WTC11 (cell line): ENCODE results near the gene VIPR2.

Source experiments
- ATF3 ChIP-seq: sonication (generic); formaldehyde crosslinking; conservative IDR thresholded peaks from 2 replicates; pipeline ENCODE4 v1.8.1; 2022; ENCODE audit warnings: mild to moderate bottlenecking, missing genetic modification reagents
- CREB1 ChIP-seq: sonication (generic); formaldehyde crosslinking; IDR thresholded peaks from 2 replicates; pipeline ENCODE4 v1.8.0; 2023; ENCODE audit warnings: mild to moderate bottlenecking, missing genetic modification reagents
- CTCF ChIP-seq: fragments of 200-600 bp; IDR thresholded peaks from 2 replicates; pipeline ENCODE4 v1.8.0; 2022; ENCODE audit warnings: antibody characterized with exemption
- IRF2 ChIP-seq: sonication (generic); formaldehyde crosslinking; IDR thresholded peaks from 2 replicates; pipeline ENCODE4 v1.8.0; 2022; ENCODE audit warnings: low read depth, missing genetic modification reagents, borderline replicate concordance
- JUN ChIP-seq: sonication (generic); formaldehyde crosslinking; IDR thresholded peaks from 2 replicates; pipeline ENCODE4 v1.8.0; 2023; ENCODE audit warnings: mild to moderate bottlenecking, missing genetic modification reagents
- NR2C2 ChIP-seq: sonication (generic); formaldehyde crosslinking; IDR thresholded peaks from 2 replicates; pipeline ENCODE4 v1.8.0; 2022; ENCODE audit warnings: mild to moderate bottlenecking, missing genetic modification reagents
- ZNF121 ChIP-seq: sonication (generic); formaldehyde crosslinking; IDR thresholded peaks from 2 replicates; pipeline ENCODE4 v1.8.0; 2023; ENCODE audit warnings: missing genetic modification reagents
- ZNF232 ChIP-seq: sonication (generic); formaldehyde crosslinking; IDR thresholded peaks from 2 replicates; pipeline ENCODE4 v1.8.0; 2022; ENCODE audit warnings: mild to moderate bottlenecking, missing genetic modification reagents

GRCh38 chr7:159148430-159149395 is 4.0 kb upstream of the VIPR2 start:
- TF ChIP-seq ZNF121 (CRISPR knock-in tag) (no peak), NR2C2 (no peak), CTCF (no peak), CREB1 (CRISPR knock-in tag) (no peak), IRF2 (no peak), ZNF232 (no peak), ATF3 (CRISPR knock-in tag) (no peak), JUN (no peak)
